PC-9 (cell line): ENCODE measurements around the gene EPB41L4B. TPM values are rescaled to one million over a fixed set of nuclear protein-coding genes. Genes with fewer than 3 reads are reported as not detected.

Source experiments
- BruUV-seq: library from RNA; stranded (reverse); fragments of 400-500 nt; replicated peaks from 2 replicates; lab custom pipeline; 2021; lab: Mats Ljungman, UMichigan
- CTCF ChIA-PET: fragments of 300-600 bp; sonication (Branson Sonifier 250); formaldehyde crosslinking; loops from one replicate; lab custom pipeline; 2022; ENCODE audit warnings: antibody characterized with exemption; lab: Charles Lee
- POLR2A ChIA-PET: fragments of 300-600 bp; sonication (Branson Sonifier 250); formaldehyde crosslinking; loops from one replicate; lab custom pipeline; 2022; ENCODE audit warnings: antibody characterized with exemption; ENCODE audit not compliant: unreplicated experiment; lab: Charles Lee
- DNase-seq, 2 experiments: peaks; one replicate each; pipeline versions ENCODE4 v3.0.0 to v3.0.0-alpha.2; 2015 to 2022; ENCODE audit warnings: mixed read lengths in 1 of 2
- H2AFZ ChIP-seq: fragments of 200-600 bp; sonication (generic); 2 replicates; pipeline ENCODE4 v1.8.1; 2017; ENCODE audit warnings: antibody characterized with exemption
- H3F3A ChIP-seq: fragments of 200-600 bp; sonication (generic); 2 replicates; pipeline ENCODE4 v1.8.1; 2017; ENCODE audit warnings: antibody characterized with exemption, mild to moderate bottlenecking, low read depth; ENCODE audit not compliant: insufficient read depth
- H3K27ac ChIP-seq: fragments of 200-600 bp; sonication (generic); 2 replicates; pipeline ENCODE4 v1.6.1; 2016; ENCODE audit warnings: mixed run types
- H3K27me3 ChIP-seq: fragments of 200-600 bp; sonication (generic); 2 replicates; pipeline ENCODE4 v1.6.1; 2016; ENCODE audit warnings: low read depth, mixed run types; ENCODE audit not compliant: insufficient read depth
- H3K36me3 ChIP-seq: fragments of 200-600 bp; sonication (generic); 2 replicates; pipeline ENCODE4 v1.6.1; 2016; ENCODE audit warnings: low read depth, mixed run types
- H3K4me1 ChIP-seq: fragments of 200-600 bp; sonication (generic); replicated peaks from 2 replicates; pipeline ENCODE4 v1.6.1; 2016; ENCODE audit warnings: mixed run types; ENCODE audit not compliant: insufficient read depth
- H3K4me2 ChIP-seq: fragments of 200-600 bp; sonication (generic); 2 replicates; pipeline ENCODE4 v1.6.1; 2017; ENCODE audit warnings: mixed run types
- H3K4me3 ChIP-seq: fragments of 200-600 bp; sonication (generic); 2 replicates; pipeline ENCODE4 v1.6.1; 2016; ENCODE audit warnings: mixed run types
- H3K79me2 ChIP-seq: fragments of 200-600 bp; sonication (generic); 2 replicates; pipeline ENCODE4 v1.6.1; 2017; ENCODE audit warnings: low read depth, mixed run types
- H3K9me2 ChIP-seq: fragments of 200-600 bp; sonication (generic); 2 replicates; pipeline ENCODE4 v1.8.1; 2017; ENCODE audit warnings: mild to moderate bottlenecking; ENCODE audit not compliant: insufficient read depth
- H3K9me3 ChIP-seq: fragments of 200-600 bp; sonication (generic); 2 replicates; pipeline ENCODE4 v1.8.1; 2016; ENCODE audit warnings: low read depth; ENCODE audit not compliant: insufficient read depth
- H4K20me1 ChIP-seq: fragments of 200-600 bp; sonication (generic); 2 replicates; pipeline ENCODE4 v1.8.1; 2017; ENCODE audit not compliant: insufficient read depth
- CTCF ChIP-seq: fragments of 200-600 bp; sonication (generic); conservative IDR thresholded peaks from 2 replicates; pipeline ENCODE4 v1.6.1; 2017; ENCODE audit warnings: mixed run types, antibody characterized with exemption, mild to moderate bottlenecking, moderate library complexity
- EZH2 ChIP-seq: fragments of 200-600 bp; sonication (generic); IDR thresholded peaks from 2 replicates; pipeline ENCODE4 v1.8.0; 2017; ENCODE audit warnings: antibody characterized with exemption, low read depth
- intact Hi-C: fragments of 100-400 bp; cut with micrococcal nuclease; formaldehyde crosslinking; loops from one replicate; pipeline ENCODE4 v1.10.0; 2022; ENCODE audit not compliant: unreplicated experiment
- total RNA-seq: library from RNA; stranded (reverse); gene quantifications from 2 replicates; pipeline ENCODE4 v1.2.3, GENCODE V29; 2021

EPB41L4B gene
- total RNA-seq, 1 experiment from 2014 or later = 4.2 TPM

DNA sequence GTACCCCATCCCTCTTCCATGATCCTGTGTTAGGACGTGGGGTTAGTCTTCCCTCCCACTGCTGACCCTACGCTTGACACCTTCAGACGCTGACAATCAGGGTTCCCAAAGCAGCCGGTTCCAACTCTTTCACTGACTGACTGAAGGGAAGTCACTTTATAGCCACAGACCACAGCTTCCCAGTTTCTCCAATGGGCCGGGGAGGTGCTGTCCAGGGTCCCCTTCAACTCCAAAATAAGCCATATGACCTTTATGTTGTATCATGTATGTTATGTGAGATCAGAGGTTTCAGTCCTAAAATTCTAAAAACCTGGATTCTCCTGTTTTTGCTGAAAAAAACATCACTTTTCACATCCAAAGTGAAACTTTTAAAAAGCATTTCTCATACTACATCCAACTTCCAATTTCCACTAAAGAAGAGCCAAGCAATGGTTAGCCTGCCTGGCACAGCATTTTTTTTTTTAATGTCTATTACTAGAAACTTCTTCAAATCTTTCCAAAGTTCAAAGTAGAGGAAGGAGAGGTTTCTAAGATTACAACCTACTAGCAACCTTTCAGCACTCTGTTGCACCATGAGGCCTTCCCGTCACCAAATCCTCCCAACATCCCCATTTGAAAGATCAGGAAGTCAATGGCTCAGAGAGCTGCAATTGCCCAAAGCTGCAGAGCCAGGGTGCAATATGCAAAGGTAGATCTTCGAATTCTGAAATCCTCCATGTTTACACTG, 5.2 kb downstream of the EPB41L4B start:
- Histone ChIP-seq H3K4me2 (peak overlapping the region; percentile 53), H3K9me2 (no peaks in the 10 kb centered on the region), H3K9me3 (no peaks in the 10 kb centered on the region), H3F3A (peaks cover 26% of the 10 kb centered on the region), H3K27ac (peak overlapping the region; percentile 33; the same call in 1 of the 2 replicates), H3K36me3 (no peaks in the 10 kb centered on the region), H3K79me2 (peaks cover 69% of the 10 kb centered on the region), H3K27me3 (no peaks in the 10 kb centered on the region), H3K4me3 (0 out of 2 replicates have a peak overlapping the region, but pooled peaks have one; percentile 9), H2AFZ (no peak overlapping the region), H3K4me1 (peaks cover 57% of the 10 kb centered on the region), H4K20me1 (peaks cover 6% of the 10 kb centered on the region; the same call in 1 of the 2 replicates)
- intact Hi-C loops = loop anchor here (2.0 to 5.0 kb wide), 4 partner anchors 65 to 303 kb away; partner anchors contain the start of genes CTNNAL1 and TMEM245
- no peak for DNase-seq
- CTCF ChIA-PET = interaction anchor here (0.6 to 1.2 kb wide), 3 partner anchors 30 to 147 kb away, joined by 3 to 11 read pairs (median 4); no protein-coding TSS in a partner anchor
- POLR2A ChIA-PET = interaction anchor here (0.5 kb wide), 1 partner anchor 302 kb away, joined by 4 read pairs; no protein-coding TSS in a partner anchor
- BruUV-seq = no TSS peak
- TF ChIP-seq EZH2 (no peak), CTCF (no peak)

DNA sequence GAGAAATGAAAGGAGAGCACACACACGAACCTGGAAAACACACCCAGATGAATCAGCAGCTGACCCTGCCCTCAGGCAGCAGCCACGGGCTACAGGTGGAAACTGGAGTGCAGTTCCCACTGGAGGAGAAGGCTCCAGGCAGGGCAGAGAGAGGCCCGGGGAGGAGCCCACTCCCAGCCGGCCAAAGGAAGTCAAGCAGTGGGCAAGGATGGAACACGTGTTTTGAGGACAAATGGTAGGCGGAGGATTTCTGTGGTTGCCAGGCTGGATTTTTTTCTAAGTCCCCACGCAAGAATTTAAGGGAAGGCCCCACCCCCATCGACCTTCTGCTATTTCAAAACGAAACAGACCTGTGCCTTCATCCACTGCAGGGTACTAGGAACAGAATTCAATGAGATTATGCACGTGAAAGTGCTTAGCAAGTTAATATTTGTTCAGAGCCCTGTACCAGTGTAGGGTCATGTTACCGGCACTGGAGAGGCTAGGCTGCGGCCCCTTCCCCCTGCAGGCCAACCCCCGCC, 6.8 kb downstream of the EPB41L4B start:
- Histone ChIP-seq H3K4me3 (no peak overlapping the region), H4K20me1 (peaks cover 6% of the 10 kb centered on the region; the same call in 1 of the 2 replicates), H3K27ac (no peak overlapping the region), H3K9me3 (no peaks in the 10 kb centered on the region), H3K36me3 (no peaks in the 10 kb centered on the region), H3K4me1 (peaks cover 52% of the 10 kb centered on the region), H3F3A (peaks cover 25% of the 10 kb centered on the region), H3K4me2 (peak overlapping the region; percentile 3), H3K79me2 (peaks cover 62% of the 10 kb centered on the region), H2AFZ (no peak overlapping the region), H3K27me3 (no peaks in the 10 kb centered on the region), H3K9me2 (no peaks in the 10 kb centered on the region)
- CTCF ChIA-PET = no interaction called here
- DNase-seq = peak in 1 of 2 experiments; percentile 9
- intact Hi-C loops = no loop called here
- BruUV-seq = no TSS peak
- TF ChIP-seq CTCF (no peak), EZH2 (no peak)
- POLR2A ChIA-PET = interaction anchor here (0.5 kb wide), 1 partner anchor 128 kb away, joined by 3 read pairs; no protein-coding TSS in a partner anchor

- H3K27ac ChIP-seq = no peak overlapping the region
These were observed 7.5 kb downstream of the EPB41L4B start for GRCh38 chr9:109313351-109313750.

More at GRCh38 chr9:109313351-109313750, 7.5 kb downstream of the EPB41L4B start:
- Histone ChIP-seq H3K27me3 (no peaks in the 10 kb centered on the region), H4K20me1 (peaks cover 6% of the 10 kb centered on the region; the same call in 1 of the 2 replicates), H3K4me1 (peaks cover 48% of the 10 kb centered on the region), H3K9me2 (no peaks in the 10 kb centered on the region), H3K79me2 (peaks cover 54% of the 10 kb centered on the region), H3K36me3 (no peaks in the 10 kb centered on the region), H2AFZ (no peak overlapping the region), H3F3A (peaks cover 18% of the 10 kb centered on the region), H3K4me2 (0 out of 2 replicates have a peak overlapping the region, but pooled peaks have one; percentile 3), H3K9me3 (no peaks in the 10 kb centered on the region), H3K4me3 (no peak overlapping the region)
- CTCF ChIA-PET = no interaction called here
- DNase-seq = no peak
- intact Hi-C loops = no loop called here
- POLR2A ChIA-PET = interaction anchor here (0.5 kb wide), 1 partner anchor 127 kb away, joined by 3 read pairs; no protein-coding TSS in a partner anchor
- TF ChIP-seq CTCF (no peak), EZH2 (no peak)
- no TSS peak for BruUV-seq
